Measurements from ENCODE around the gene DCST1.

- TF ChIP-seq CTCF (IDR thresholded peaks at IDR 0.05) (no peak), POLR2A (IDR thresholded peaks at IDR 0.05) (no peak)
Measured at GRCh38 chr1:155071701-155072100, 38.1 kb downstream of the DCST1 start.

Measured in body of pancreas (tissue), 4 donors.